HG02840 (cell line): ENCODE results near the gene UBR4.

Experiments
- ATAC-seq: cut with Tn5 transposase; IDR thresholded peaks from one replicate; pipeline ENCODE4 v1.9.1; 2021; ENCODE audit warnings: mild to moderate bottlenecking, moderate library complexity, moderate number of reproducible peaks; ENCODE audit not compliant: unreplicated experiment, low FRiP score

Gene UBR4

GRCh38 chr1:19042675-19043578 is 167.1 kb downstream of the UBR4 start:
- no peak for ATAC-seq

GRCh38 chr1:19040010-19040680 is 169.9 kb downstream of the UBR4 start:
- ATAC-seq: no peak

- ATAC-seq: no peak
Observed at GRCh38 chr1:19038732-19039131, 171.3 kb downstream of the UBR4 start.

GRCh38 chr1:19038096-19038495 is 172.0 kb downstream of the UBR4 start:
- ATAC-seq: no peak

GRCh38 chr1:19037659-19038058 is 172.4 kb downstream of the UBR4 start:
- no peak for ATAC-seq

GRCh38 chr1:19036813-19037605 is 173.1 kb downstream of the UBR4 start:
- no peak for ATAC-seq

- no peak for ATAC-seq
Observed at GRCh38 chr1:19036041-19036812, 173.8 kb downstream of the UBR4 start.

GRCh38 chr1:19035377-19036040 is 174.6 kb downstream of the UBR4 start:
- ATAC-seq: no peak

GRCh38 chr1:19034721-19035120 is 175.3 kb downstream of the UBR4 start:
- no peak for ATAC-seq

GRCh38 chr1:19033926-19034680 is 176.0 kb downstream of the UBR4 start:
- no peak for ATAC-seq

- ATAC-seq: no peak
Observed at GRCh38 chr1:19033515-19033839, 176.6 kb downstream of the UBR4 start.

GRCh38 chr1:19032701-19033514 is 177.2 kb downstream of the UBR4 start:
- no peak for ATAC-seq

GRCh38 chr1:19032413-19032695 is 177.7 kb downstream of the UBR4 start:
- no peak for ATAC-seq

- no peak for ATAC-seq
Observed at GRCh38 chr1:19029191-19030085, 180.6 kb downstream of the UBR4 start.

GRCh38 chr1:19028546-19029129 is 181.4 kb downstream of the UBR4 start:
- no peak for ATAC-seq

GRCh38 chr1:19028110-19028509 is 182.0 kb downstream of the UBR4 start:
- no peak for ATAC-seq
